PC-3 (cell line): ENCODE data around the gene TAS2R14.

Source experiments
- CTCF ChIP-seq: fragments of 300-600 bp; sonication (generic); conservative IDR thresholded peaks from 2 replicates; pipeline ENCODE4 v1.5.1; 2017; ENCODE audit warnings: antibody characterized with exemption, low read depth, mild to moderate bottlenecking, low read length
- EZH2 ChIP-seq: fragments of 300-600 bp; sonication (generic); IDR thresholded peaks from one replicate; pipeline ENCODE4 v1.6.1; 2017; ENCODE audit warnings: antibody characterized with exemption, mild to moderate bottlenecking, low read length; ENCODE audit not compliant: unreplicated experiment
- EZH2phosphoT487 ChIP-seq: fragments of 300-600 bp; sonication (generic); IDR thresholded peaks from 2 replicates; pipeline ENCODE4 v1.6.1; 2018; ENCODE audit warnings: mild to moderate bottlenecking, antibody characterized with exemption, low read length, borderline replicate concordance

- TF ChIP-seq CTCF, result no peak
- no peak for TF ChIP-seq EZH2phosphoT487
- TF ChIP-seq EZH2, result no peak
Measured at GRCh38 chr12:10900972-10901371, 38.1 kb downstream of the TAS2R14 start.
